ENCODE results near the gene SYNPR.

The SYNPR gene

DNA sequence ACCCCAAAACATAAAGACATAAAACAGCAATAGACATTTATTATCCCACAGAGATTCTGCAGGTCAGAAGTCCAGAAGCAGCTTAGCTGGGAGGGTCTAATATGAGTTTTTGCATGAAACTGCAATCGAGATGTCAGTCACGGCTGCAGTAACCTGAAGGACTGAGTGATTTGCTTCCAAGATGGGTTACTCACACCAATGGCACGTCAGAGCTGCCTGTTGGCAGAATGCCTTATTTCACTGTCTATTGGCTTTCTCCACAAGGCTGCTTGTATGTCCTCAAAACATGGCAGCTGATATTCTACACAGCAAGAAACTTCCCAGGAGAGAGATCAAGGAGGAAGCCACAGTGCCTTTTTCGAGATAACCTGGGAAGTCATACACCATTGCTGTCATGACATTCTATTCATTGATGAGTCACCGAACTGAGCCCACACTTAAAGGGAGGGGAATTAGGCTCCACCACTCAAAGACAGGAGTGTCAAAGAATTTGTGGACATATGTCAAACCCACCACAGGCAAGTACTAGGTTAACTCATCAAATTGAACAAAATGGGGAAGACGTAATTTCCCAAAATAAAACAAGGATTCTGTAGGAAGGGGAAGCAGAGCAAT lies 122.2 kb downstream of the SYNPR start:
- no peak for DNase-seq (ENCODE audit: extremely low read depth, insufficient read length)
- Histone ChIP-seq H3K27me3 (replicated peaks; ENCODE audit: control insufficient read depth, insufficient read depth, low read length) (no peaks in the 10 kb centered on the region), H3K36me3 (ENCODE audit: control insufficient read depth, insufficient read depth, low read length) (no peaks in the 10 kb centered on the region), H3K4me3 (replicated peaks; ENCODE audit: low read depth, low read length) (no peak overlapping the region)
- TF ChIP-seq, protein P1, sequence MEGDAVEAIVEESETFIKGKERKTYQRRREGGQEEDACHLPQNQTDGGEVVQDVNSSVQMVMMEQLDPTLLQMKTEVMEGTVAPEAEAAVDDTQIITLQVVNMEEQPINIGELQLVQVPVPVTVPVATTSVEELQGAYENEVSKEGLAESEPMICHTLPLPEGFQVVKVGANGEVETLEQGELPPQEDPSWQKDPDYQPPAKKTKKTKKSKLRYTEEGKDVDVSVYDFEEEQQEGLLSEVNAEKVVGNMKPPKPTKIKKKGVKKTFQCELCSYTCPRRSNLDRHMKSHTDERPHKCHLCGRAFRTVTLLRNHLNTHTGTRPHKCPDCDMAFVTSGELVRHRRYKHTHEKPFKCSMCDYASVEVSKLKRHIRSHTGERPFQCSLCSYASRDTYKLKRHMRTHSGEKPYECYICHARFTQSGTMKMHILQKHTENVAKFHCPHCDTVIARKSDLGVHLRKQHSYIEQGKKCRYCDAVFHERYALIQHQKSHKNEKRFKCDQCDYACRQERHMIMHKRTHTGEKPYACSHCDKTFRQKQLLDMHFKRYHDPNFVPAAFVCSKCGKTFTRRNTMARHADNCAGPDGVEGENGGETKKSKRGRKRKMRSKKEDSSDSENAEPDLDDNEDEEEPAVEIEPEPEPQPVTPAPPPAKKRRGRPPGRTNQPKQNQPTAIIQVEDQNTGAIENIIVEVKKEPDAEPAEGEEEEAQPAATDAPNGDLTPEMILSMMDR (IDR thresholded peaks at IDR 0.05; ENCODE audit: insufficient read depth, low read length, poor library complexity, severe bottlenecking): no peak

DNA sequence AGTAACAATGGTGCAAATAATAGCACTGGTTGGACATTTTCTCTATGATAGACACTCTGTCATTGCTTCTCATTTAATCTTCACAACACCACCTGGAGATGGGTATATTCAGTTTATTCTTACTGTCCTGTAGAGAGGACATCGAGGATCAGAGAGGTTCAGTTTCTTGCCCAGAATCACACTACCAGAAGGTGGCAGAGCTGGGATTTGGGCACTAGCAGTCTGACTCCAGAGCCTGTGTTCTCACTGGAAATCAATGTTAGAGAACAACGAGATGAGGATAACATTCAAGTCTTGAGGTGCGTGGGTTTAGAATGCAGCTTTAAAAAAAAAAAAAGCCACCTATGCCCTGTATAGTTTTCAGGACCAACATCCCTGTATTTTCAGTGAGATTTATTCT lies 127.8 kb downstream of the SYNPR start:
- no peak for DNase-seq (ENCODE audit: extremely low read depth, insufficient read length)
- no peaks in the 10 kb centered on the region for H3K36me3 ChIP-seq (ENCODE audit: control insufficient read depth, insufficient read depth, low read length)
- H3K27me3 ChIP-seq (replicated peaks; ENCODE audit: control insufficient read depth, insufficient read depth, low read length): no peaks in the 10 kb centered on the region
- TF ChIP-seq, protein P1 (IDR thresholded peaks at IDR 0.05; ENCODE audit: insufficient read depth, low read length, poor library complexity, severe bottlenecking): no peak
- no peak overlapping the region for H3K4me3 ChIP-seq (replicated peaks; ENCODE audit: low read depth, low read length)

DNA sequence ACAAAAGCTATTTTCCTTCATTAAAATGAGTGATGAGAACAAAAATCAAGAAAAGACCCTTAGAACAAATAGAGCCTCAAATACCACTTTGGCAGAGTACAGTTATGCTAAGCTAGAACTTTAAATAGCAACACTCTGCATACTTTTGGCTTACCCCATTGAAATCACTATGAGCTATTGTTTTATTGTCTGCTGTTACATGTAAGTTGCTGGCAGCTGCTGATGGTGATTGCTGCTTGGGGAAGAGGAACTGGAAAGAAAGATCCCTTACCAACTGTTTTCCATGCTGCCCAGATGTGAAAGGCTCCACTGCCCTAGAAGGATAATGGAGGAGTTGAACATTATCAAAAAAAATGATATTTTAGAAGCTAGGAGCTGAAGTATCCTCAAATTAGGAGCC lies 135.4 kb downstream of the SYNPR start:
- Histone ChIP-seq H3K36me3 (ENCODE audit: control insufficient read depth, insufficient read depth, low read length) (no peaks in the 10 kb centered on the region), H3K4me3 (replicated peaks; ENCODE audit: low read depth, low read length) (no peak overlapping the region), H3K27me3 (replicated peaks; ENCODE audit: control insufficient read depth, insufficient read depth, low read length) (no peaks in the 10 kb centered on the region)
- TF ChIP-seq, protein P1 (IDR thresholded peaks at IDR 0.05; ENCODE audit: insufficient read depth, low read length, poor library complexity, severe bottlenecking): no peak
- no peak for DNase-seq (ENCODE audit: extremely low read depth, insufficient read length)

DNA sequence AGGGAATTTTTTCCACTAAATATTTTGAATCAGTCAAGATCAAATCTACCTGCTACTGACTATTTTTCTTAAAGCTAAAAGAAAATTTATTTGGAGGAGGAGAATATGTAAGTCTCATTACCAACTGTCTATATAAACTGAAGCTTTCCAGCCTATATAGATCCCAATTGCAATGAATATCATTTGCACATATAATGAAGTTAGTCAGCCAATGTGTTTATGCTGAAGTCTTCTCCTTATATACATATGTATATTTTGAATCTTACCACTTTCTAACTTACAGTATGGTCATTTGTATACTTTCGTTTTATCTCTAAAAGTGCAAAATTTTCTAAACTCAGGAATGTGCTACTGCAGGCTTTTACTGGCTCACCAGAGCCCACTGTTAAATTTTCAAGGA lies 136.5 kb downstream of the SYNPR start:
- Histone ChIP-seq H3K4me3 (replicated peaks; ENCODE audit: low read depth, low read length) (no peak overlapping the region), H3K27me3 (replicated peaks; ENCODE audit: control insufficient read depth, insufficient read depth, low read length) (no peaks in the 10 kb centered on the region), H3K36me3 (ENCODE audit: control insufficient read depth, insufficient read depth, low read length) (no peaks in the 10 kb centered on the region)
- TF ChIP-seq, protein P1 (IDR thresholded peaks at IDR 0.05; ENCODE audit: insufficient read depth, low read length, poor library complexity, severe bottlenecking): no peak
- no peak for DNase-seq (ENCODE audit: extremely low read depth, insufficient read length)

DNA sequence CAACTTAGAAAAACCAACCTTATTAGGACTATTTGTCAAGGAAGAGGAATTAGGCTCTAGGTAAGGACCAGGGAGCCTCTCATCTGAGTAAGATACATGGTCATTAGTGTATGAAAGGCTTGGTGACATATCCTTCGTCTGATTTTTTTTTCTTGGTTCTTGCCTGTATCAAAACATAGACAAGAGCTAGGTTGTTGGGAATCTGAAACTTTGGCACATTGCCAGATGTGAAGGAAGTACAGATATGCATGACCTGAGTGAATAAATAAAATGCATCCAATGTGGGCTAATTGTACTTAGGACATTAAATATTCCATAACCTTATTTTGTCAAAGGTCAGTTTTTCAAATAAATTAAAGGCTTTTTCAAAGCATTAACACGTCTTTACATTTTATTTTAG lies 151.8 kb downstream of the SYNPR start:
- H3K4me3 ChIP-seq (replicated peaks; ENCODE audit: low read depth, low read length): no peak overlapping the region
- peaks cover 2% of the 10 kb centered on the region; the same call in 1 of the 2 replicates for H3K27me3 ChIP-seq (replicated peaks; ENCODE audit: control insufficient read depth, insufficient read depth, low read length)
- TF ChIP-seq, protein P1 (IDR thresholded peaks at IDR 0.05; ENCODE audit: insufficient read depth, low read length, poor library complexity, severe bottlenecking): no peak
- no peaks in the 10 kb centered on the region for H3K36me3 ChIP-seq (ENCODE audit: control insufficient read depth, insufficient read depth, low read length)
- DNase-seq (ENCODE audit: extremely low read depth, insufficient read length): no peak

DNA sequence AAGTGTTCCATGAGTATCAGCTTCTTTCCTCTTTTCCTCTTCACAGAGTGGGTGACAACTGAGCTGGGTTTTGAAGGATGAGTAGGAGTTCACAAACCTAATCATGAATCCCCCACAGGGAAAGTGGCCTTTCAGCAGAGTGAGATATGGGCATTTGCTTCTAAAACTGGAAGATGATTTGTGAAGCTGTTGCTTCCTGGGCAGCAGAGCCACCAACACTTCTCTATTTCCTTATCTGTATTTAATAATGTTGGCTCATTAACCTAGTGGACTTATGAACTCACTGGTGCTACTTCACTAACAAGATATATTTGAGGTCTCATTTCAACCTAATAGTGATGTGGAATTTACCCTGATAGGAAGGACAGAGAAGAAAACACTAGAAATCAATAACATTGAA lies 152.8 kb downstream of the SYNPR start:
- no peak overlapping the region for H3K4me3 ChIP-seq (replicated peaks; ENCODE audit: low read depth, low read length)

More for the DNA sequence above, 152.8 kb downstream of the SYNPR start:
- no peaks in the 10 kb centered on the region for H3K36me3 ChIP-seq (ENCODE audit: control insufficient read depth, insufficient read depth, low read length)
- TF ChIP-seq, protein P1 (IDR thresholded peaks at IDR 0.05; ENCODE audit: insufficient read depth, low read length, poor library complexity, severe bottlenecking): no peak
- DNase-seq (ENCODE audit: extremely low read depth, insufficient read length): no peak
- peaks cover 2% of the 10 kb centered on the region; the same call in 1 of the 2 replicates for H3K27me3 ChIP-seq (replicated peaks; ENCODE audit: control insufficient read depth, insufficient read depth, low read length)

All from GM06990 (cell line).